Endodermal cell (in vitro differentiated cells): ENCODE results near the gene COPZ1. TPM values are rescaled to one million over a fixed set of nuclear protein-coding genes. Genes with fewer than 3 reads are reported as not detected.
A peak's percentile ranks its signal among the peaks of the same experiment; 100 is the strongest.

Experiments used
- DNase-seq: peaks from one replicate; pipeline ENCODE4 v3.0.0-alpha.2; 2017
- H3K27ac ChIP-seq: 2 replicates; pipeline ENCODE4 v1.5.1; 2013; ENCODE audit warnings: mild to moderate bottlenecking, low read depth, low read length, moderate library complexity
- H3K27me3 ChIP-seq: 2 replicates; pipeline ENCODE4 v1.6.1; 2013; ENCODE audit warnings: mild to moderate bottlenecking, low read length, moderate library complexity; ENCODE audit not compliant: insufficient read depth, control insufficient read depth, poor library complexity, severe bottlenecking
- H3K36me3 ChIP-seq: 2 replicates; pipeline ENCODE4 v1.7.0; 2013; ENCODE audit warnings: mild to moderate bottlenecking, low read length, moderate library complexity; ENCODE audit not compliant: control insufficient read depth, insufficient read depth
- H3K4me1 ChIP-seq: one replicate; pipeline ENCODE4 v1.7.0; 2013; ENCODE audit warnings: low read length; ENCODE audit not compliant: control insufficient read depth, insufficient read depth
- H3K4me3 ChIP-seq: 2 replicates; pipeline ENCODE4 v1.5.1; 2013; ENCODE audit warnings: mild to moderate bottlenecking, low read length, moderate library complexity
- H3K9ac ChIP-seq: 2 replicates; pipeline ENCODE4 v1.6.1; 2013; ENCODE audit warnings: mild to moderate bottlenecking, low read length, moderate library complexity; ENCODE audit not compliant: poor library complexity, severe bottlenecking; ENCODE audit errors: extremely low read depth
- H3K9me3 ChIP-seq: 2 replicates; pipeline ENCODE4 v1.6.1; 2013; ENCODE audit warnings: mild to moderate bottlenecking, low read length, moderate library complexity; ENCODE audit not compliant: control insufficient read depth
- H3K27ac Mint-ChIP-seq: 2 replicates; pipeline ENCODE4 v1.8.0; 2020; ENCODE audit warnings: mixed read lengths
- H3K27me3 Mint-ChIP-seq: 2 replicates; pipeline ENCODE4 v1.8.0; 2021; ENCODE audit warnings: mild to moderate bottlenecking, mixed read lengths; ENCODE audit not compliant: insufficient read depth
- H3K36me3 Mint-ChIP-seq: 2 replicates; pipeline ENCODE4 v1.8.0; 2020; ENCODE audit warnings: low read depth, mixed read lengths
- H3K4me1 Mint-ChIP-seq: 2 replicates; pipeline ENCODE4 v1.8.0; 2020; ENCODE audit warnings: mixed read lengths
- H3K4me3 Mint-ChIP-seq: 2 replicates; pipeline ENCODE4 v1.8.0; 2020; ENCODE audit warnings: mild to moderate bottlenecking, moderate library complexity, mixed read lengths
- H3K9me3 Mint-ChIP-seq: 2 replicates; pipeline ENCODE4 v1.8.0; 2020; ENCODE audit warnings: mild to moderate bottlenecking, mixed read lengths
- WGBS, 2 experiments: methylation state at CpG; one replicate each; pipeline versions ENCODE4 v1.1.5 to v1.1.7; 2013; ENCODE audit warnings: missing lambda C conversion rate in 2 of 2, mixed read lengths in 1 of 2; ENCODE audit not compliant: insufficient coverage in 1 of 2, insufficient read length in 1 of 2; 5-methylcytosine and 5-hydroxymethylcytosine counted together
- total RNA-seq, 2 donors: library from RNA; stranded (reverse); fragmentation: NEBNext Ultra II Directional in 1 of 2; extraction: Animal tissue kit (Norgen Biotek cat#: 25700) in 1 of 2; gene quantifications; 2 replicates in 1 of 2; 3 replicates in 1 of 2; pipeline ENCODE4 v1.2.1, GENCODE V29; 2021
- TF ChIP-seq, protein P1 (sequence below): fragments of 200-600 bp; sonication (generic); conservative IDR thresholded peaks from 2 replicates; pipeline ENCODE4 v1.5.0; 2021; ENCODE audit warnings: antibody characterized with exemption, mild to moderate bottlenecking

Gene COPZ1
- total RNA-seq, 2 donors from 2014 or later: 153 to 183 TPM

DNA sequence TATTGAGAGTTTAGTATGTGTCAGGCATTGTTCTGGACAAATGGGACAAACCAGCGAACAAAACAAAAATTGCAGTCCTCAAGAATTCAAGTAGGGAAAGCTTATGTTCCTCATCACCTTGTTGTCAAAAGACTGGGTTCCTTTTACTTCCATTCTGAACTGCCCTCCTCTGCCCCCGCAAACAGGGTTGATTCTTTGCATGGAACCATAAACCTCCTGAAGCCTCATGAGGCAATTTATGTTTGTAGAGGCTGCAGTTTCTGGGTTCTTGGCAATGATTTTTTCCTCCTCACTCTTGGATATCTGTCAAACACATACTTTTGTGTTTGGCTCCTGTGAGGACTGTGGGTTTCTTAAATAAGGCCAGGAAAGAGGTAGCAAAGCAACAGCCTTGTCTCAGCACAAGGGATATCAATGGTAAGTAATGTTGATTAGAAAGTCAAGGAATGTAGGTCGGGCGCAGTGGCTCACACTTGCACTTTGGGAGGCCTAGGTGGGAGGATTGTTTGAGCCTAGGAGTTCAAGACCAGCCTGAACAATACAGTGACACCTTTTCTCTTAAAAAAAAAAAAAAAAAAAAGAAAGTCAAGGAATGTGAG is 13.9 kb downstream of the COPZ1 start:
- H3K27ac ChIP-seq: peak overlapping the region; percentile 12
- H3K9ac ChIP-seq: peak overlapping the region; percentile 30
- no peak overlapping the region for H3K4me3 ChIP-seq

DNA sequence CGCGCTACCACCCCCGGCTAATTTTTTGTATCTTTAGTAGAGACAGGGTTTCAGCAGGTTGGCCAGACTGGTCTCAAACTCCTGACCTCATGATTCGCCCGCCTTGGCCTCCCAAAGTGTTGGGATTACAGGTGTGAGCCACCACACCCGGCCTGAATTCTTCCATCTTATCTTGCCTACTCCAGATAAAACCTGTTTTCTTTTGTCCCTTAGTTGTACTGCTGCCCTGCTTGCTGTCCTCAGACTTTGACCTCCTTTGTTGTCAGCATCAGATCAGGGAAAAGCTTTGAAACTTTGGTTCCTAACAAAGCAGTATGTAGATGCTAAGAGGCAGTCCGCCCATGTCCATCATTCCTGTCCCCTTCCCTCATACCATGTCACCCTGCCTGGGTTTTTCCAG is 15.9 kb downstream of the COPZ1 start:
- WGBS, 2 experiments: 90 to 91% methylated on average over 6 to 7 of the region's 7 CpGs

More for the DNA sequence above, 13.9 kb downstream of the COPZ1 start:
- H3K9me3 Mint-ChIP-seq: peaks cover 9% of the 10 kb centered on the region
- H3K27ac Mint-ChIP-seq: peak overlapping the region; percentile 48
- H3K27me3 Mint-ChIP-seq: no peaks in the 10 kb centered on the region
- H3K4me3 Mint-ChIP-seq: no peak overlapping the region
- Histone ChIP-seq H3K9me3 (peaks cover 21% of the 10 kb centered on the region), H3K36me3 (peaks cover 42% of the 10 kb centered on the region), H3K4me1 (peaks cover 19% of the 10 kb centered on the region), H3K27me3 (no peaks in the 10 kb centered on the region)
- peaks cover 41% of the 10 kb centered on the region for H3K36me3 Mint-ChIP-seq
- DNase-seq: peak; percentile 81
- peaks cover 38% of the 10 kb centered on the region for H3K4me1 Mint-ChIP-seq
- TF ChIP-seq, protein P1, sequence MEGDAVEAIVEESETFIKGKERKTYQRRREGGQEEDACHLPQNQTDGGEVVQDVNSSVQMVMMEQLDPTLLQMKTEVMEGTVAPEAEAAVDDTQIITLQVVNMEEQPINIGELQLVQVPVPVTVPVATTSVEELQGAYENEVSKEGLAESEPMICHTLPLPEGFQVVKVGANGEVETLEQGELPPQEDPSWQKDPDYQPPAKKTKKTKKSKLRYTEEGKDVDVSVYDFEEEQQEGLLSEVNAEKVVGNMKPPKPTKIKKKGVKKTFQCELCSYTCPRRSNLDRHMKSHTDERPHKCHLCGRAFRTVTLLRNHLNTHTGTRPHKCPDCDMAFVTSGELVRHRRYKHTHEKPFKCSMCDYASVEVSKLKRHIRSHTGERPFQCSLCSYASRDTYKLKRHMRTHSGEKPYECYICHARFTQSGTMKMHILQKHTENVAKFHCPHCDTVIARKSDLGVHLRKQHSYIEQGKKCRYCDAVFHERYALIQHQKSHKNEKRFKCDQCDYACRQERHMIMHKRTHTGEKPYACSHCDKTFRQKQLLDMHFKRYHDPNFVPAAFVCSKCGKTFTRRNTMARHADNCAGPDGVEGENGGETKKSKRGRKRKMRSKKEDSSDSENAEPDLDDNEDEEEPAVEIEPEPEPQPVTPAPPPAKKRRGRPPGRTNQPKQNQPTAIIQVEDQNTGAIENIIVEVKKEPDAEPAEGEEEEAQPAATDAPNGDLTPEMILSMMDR: no peak
- 60 to 72% methylated on average over 4 of the region's 4 CpGs for WGBS, 2 experiments

DNA sequence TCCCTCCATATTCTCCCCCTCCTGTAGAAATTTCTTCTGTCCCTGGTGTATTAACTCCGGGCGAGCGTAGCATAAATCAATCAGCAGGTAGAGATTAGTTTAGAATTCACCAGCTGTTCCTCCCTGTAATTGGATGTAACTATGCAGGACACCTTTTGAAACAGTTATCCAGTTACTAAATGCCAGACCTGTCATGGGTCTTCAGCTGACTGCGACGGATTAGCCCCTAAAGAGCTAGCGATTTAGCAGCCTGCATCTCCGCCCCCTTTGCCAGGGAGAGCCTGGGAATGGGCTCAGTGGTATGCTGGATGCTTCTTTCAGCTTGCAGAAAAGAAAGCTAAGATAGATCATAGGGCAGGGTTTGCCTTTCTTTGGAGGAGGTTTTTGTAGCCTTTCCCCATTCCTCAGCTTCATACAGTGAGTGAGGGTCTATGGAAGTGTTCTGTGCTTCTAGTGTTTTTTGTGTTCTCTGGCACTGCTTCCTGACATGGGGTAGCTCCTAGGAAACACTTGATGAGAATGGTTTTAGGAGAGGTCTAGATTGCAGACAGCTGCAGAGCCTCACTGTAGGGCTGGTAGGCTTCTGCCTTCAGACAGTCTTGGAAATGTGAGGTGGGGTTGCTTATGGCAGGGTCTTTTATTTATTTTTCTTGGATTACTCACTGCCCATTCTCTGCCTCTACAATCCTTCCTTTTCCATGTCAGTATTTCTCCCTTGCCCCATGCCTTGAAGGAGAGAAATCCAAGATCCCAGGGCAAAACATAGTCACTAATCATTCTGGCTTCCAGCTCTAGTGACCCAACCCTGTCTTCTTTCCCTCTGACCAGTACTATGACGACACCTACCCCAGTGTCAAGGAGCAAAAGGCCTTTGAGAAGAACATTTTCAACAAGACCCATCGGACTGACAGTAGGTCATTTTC is 16.7 kb downstream of the COPZ1 start:
- Mint-ChIP-seq H3K27ac (peak overlapping the region; percentile 10), H3K27me3 (no peaks in the 10 kb centered on the region), H3K9me3 (peaks cover 9% of the 10 kb centered on the region), H3K4me3 (no peak overlapping the region), H3K36me3 (peaks cover 59% of the 10 kb centered on the region), H3K4me1 (peaks cover 38% of the 10 kb centered on the region)
- Histone ChIP-seq H3K9me3 (peaks cover 24% of the 10 kb centered on the region), H3K27ac (peak overlapping the region; percentile 81), H3K4me3 (peak overlapping the region; percentile 57), H3K9ac (no peak overlapping the region), H3K36me3 (peaks cover 64% of the 10 kb centered on the region), H3K27me3 (no peaks in the 10 kb centered on the region), H3K4me1 (peaks cover 19% of the 10 kb centered on the region)
- TF ChIP-seq, protein P1: no peak
- 79 to 92% methylated on average over 7 to 9 of the region's 9 CpGs for WGBS, 2 experiments
- DNase-seq: no peak

More for the DNA sequence above, 15.9 kb downstream of the COPZ1 start:
- no peak for DNase-seq
- Histone ChIP-seq H3K4me1 (peaks cover 19% of the 10 kb centered on the region), H3K27me3 (no peaks in the 10 kb centered on the region), H3K4me3 (peak overlapping the region; percentile 57), H3K27ac (peak overlapping the region; percentile 81), H3K9ac (no peak overlapping the region), H3K36me3 (peaks cover 58% of the 10 kb centered on the region), H3K9me3 (peaks cover 24% of the 10 kb centered on the region)
- peak overlapping the region; percentile 10 for H3K27ac Mint-ChIP-seq
- no peak overlapping the region for H3K4me3 Mint-ChIP-seq
- TF ChIP-seq, protein P1: no peak
- peaks cover 38% of the 10 kb centered on the region for H3K4me1 Mint-ChIP-seq
- H3K27me3 Mint-ChIP-seq: no peaks in the 10 kb centered on the region
- H3K36me3 Mint-ChIP-seq: peaks cover 57% of the 10 kb centered on the region
- H3K9me3 Mint-ChIP-seq: peaks cover 9% of the 10 kb centered on the region
